GM12874 (cell line): Measurements from ENCODE around the gene CD276.

Source experiments
- TF ChIP-seq, protein P1 (sequence below): IDR thresholded peaks from 2 replicates; pipeline ENCODE4 v1.5.1; 2011; ENCODE audit warnings: low read depth, mild to moderate bottlenecking, control low read depth, low read length, moderate library complexity; ENCODE audit not compliant: insufficient read depth

Gene CD276

DNA sequence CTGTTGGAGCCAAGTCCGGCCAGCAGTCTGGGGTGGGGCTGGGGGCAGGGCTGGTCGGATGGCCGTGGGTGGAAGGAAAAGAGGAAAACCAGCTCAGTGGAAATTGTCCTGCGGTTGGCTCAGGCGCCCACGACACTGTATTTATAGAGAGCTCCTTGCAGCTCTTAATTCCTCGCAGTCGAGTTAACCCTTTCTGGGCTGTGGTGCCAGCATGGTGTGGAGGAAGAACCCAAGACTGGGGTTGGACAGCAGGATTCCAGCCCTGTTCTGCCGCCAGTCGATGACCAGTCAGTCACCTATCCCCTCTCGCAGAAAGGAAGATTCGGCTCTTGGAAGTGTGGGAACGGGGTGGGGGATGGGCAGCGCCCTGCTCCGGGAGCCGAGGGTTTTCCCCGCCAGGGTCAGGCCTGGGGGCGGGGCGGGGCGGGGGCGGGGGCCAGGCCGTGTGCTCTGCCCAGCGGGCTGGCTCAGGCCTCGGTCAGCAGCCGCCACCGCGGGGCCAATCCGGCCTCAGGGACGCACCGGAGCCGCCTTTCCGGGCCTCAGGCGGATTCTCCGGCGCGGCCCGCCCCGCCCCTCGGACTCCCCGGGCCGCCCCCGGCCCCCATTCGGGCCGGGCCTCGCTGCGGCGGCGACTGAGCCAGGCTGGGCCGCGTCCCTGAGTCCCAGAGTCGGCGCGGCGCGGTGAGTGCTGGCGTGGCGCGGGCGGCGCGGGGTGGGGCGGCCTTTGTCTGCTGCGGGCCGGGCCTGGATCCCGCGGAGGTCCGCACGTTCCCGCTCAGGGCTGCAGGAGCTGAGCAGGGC lies at the start of gene CD276:
Gene CD276 (plus strand): TSS at position 607 of the 804 bp plus-strand sequence. CDS start 15,257 bp downstream, outside the sequence.
- TF ChIP-seq, protein P1, sequence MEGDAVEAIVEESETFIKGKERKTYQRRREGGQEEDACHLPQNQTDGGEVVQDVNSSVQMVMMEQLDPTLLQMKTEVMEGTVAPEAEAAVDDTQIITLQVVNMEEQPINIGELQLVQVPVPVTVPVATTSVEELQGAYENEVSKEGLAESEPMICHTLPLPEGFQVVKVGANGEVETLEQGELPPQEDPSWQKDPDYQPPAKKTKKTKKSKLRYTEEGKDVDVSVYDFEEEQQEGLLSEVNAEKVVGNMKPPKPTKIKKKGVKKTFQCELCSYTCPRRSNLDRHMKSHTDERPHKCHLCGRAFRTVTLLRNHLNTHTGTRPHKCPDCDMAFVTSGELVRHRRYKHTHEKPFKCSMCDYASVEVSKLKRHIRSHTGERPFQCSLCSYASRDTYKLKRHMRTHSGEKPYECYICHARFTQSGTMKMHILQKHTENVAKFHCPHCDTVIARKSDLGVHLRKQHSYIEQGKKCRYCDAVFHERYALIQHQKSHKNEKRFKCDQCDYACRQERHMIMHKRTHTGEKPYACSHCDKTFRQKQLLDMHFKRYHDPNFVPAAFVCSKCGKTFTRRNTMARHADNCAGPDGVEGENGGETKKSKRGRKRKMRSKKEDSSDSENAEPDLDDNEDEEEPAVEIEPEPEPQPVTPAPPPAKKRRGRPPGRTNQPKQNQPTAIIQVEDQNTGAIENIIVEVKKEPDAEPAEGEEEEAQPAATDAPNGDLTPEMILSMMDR = no peak

DNA sequence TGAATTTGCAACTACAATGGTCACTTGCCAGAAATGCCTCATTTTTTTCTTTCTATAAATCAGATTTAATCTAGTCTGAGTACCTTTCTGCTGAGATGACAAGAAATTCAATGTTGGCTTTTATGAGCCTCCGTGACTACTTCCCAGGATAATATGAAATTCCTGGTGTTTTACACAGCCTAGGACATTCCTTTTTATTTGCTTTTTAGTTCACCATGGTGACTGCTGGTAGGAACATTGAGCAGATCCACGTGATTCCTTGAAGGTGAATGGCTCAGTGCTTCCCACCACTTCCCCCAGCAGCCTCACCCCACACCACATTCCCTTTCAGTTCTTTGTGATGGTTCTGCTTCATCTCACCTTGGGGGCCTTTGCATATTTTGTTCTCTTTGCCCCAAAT lies 46.7 kb upstream of the CD276 start:
- TF ChIP-seq, protein P1 = no peak

DNA sequence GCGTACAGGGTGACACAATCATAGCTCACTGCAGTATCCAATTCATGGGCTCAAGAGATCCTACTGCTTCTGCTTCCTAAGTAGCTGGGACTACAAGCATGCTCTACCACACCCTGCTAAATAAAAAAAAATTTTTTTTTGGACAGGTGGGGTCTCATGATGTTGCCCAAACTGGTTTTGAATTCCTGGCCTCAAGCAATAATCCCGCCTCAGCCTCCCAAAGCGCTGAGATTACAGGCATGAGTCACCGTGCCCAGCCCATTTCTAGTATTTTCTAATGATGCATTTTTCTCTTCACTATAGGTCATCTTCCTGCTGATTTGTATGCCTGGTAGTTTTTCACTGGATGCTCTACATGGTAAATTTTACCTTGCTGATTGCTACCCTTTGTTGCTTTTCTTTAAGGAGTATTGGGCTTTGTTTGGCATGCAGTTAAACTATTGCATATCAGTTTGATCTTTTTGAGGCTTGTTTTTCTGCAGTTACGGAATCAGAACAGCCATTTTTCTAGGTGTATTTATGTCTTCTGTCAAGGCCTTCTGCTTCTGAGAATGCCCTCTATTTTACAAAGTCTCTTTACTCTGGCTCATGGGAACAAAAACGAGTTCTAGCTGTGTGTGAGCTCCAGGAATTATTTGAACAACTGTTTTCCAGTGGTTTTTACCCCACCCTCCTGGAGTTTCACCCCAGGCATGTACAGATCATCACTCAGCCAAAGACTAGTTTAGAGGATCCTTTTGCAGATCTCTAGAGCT lies 36.7 kb upstream of the CD276 start:
- TF ChIP-seq, protein P1 = no peak

DNA sequence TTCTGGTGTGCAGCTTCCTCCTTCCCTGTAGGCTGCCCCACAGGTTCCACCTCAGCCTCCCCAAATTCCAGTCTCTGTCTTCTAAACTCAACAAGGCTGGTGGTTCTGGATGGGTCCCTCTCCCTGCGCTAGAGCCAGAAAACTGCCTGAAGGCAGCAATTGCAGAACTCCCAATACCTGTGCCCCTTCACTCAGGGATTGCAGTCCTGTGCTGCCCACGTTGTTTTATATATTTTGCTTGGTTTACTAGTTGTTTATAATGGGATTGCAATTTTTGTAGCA lies 36.2 kb upstream of the CD276 start:
- TF ChIP-seq, protein P1 = no peak

DNA sequence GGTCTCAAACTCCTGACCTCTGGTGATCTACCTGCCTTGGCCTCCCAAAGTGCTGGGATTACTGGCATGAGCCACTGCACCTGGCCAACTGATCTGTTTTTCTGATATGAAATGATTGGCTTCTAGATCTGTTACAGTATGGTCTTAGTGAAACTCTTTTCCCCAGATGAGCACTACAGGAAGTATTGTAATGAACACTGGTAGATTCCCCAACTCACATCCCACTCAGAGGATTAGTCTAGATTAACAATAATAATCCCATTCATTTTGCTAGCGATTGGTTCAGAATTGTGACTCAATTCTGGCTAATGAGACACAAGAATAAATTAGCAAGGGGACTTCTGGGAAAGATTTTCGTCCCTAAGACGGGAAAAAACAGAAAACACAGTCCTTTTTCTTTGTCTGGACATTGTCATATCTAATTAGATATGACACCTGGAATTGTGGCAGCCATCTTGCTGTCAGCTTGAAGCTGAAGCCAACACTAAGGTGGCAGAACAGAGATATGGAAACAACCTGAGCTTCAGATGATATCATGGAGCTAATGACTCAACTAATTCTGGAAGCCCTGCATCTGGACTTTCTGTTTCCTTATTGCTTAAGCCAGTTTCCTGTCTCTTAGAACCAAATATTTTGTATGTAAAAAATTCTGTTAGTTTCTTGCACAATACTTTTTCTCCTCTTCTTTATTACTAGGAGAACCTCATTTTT lies 33.6 kb upstream of the CD276 start:
- TF ChIP-seq, protein P1 = no peak

DNA sequence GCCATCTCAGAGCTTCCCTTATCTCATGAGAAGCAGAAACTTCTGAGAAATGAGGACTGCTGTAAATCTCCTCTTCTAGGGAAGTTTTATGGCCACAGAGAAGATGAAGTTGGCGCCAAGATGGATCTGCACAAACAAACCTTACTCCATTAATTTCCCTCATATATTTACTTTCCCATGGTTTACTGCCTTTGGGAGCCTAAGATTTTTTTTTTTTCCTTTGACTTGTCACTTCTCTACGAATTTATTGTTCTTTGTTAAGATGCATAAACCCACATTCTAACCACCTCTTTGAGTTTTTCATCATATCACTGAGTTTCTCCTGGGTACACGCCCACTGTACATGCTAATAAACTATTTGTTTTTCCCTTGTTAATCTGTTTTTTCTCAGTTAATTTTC lies 29.5 kb upstream of the CD276 start:
- TF ChIP-seq, protein P1 = no peak

DNA sequence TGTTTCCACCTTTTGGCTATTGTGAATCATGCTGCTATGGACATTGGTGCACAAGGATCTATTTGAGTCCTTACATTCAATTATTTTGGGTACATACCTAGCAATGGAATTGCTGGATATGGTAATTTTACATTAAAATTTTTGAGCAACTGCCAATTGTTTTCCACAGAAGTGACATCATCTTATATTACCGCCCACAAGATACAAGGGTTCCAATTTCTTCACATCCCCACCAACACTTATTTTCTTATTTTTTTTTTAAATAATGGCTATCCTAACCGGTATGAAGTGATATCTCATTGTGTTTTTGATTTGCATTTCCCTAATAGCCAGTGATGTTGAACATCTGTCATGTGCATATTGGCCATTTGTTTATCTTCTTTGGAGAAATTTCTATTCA lies 28.5 kb upstream of the CD276 start:
- TF ChIP-seq, protein P1 = no peak
